Vagina (tissue), 2 donors: ENCODE results near the gene SEMA5B.

Experiments
- CTCF ChIP-seq, 3 experiments: fragments of 450-650 bp in 2 of 3; fragments of 200-600 bp in 1 of 3; sonication (generic) in 1 of 3; IDR thresholded peaks; one replicate each; pipeline ENCODE4 v1.5.1; 2017 to 2019; ENCODE audit warnings: antibody characterized with exemption in 3 of 3, mild to moderate bottlenecking in 2 of 3, moderate library complexity in 2 of 3
- POLR2A ChIP-seq, 2 donors: fragments of 450-650 bp; IDR thresholded peaks; one replicate each; pipeline ENCODE4 v1.6.1; 2017; ENCODE audit warnings: antibody characterized with exemption in 2 of 2, mild to moderate bottlenecking in 2 of 2, moderate library complexity in 2 of 2
- POLR2AphosphoS5 ChIP-seq, 2 donors: sonication (generic); formaldehyde crosslinking; IDR thresholded peaks; one replicate each; pipeline ENCODE4 v1.9.0; 2017; ENCODE audit warnings: antibody characterized with exemption in 2 of 2, mild to moderate bottlenecking in 2 of 2, low read depth in 1 of 2; ENCODE audit not compliant: insufficient read depth in 1 of 2

- TF ChIP-seq POLR2A (IDR thresholded peaks at IDR 0.05) = no peak
- no peak for TF ChIP-seq POLR2AphosphoS5 (IDR thresholded peaks at IDR 0.05; ENCODE audit: insufficient read depth in 1 of 2, low read depth in 1 of 2)
- TF ChIP-seq CTCF (IDR thresholded peaks at IDR 0.05) = no peak
Measured at GRCh38 chr3:122973893-122974615, 53.5 kb downstream of the SEMA5B start.
